K562 (cell line): ENCODE results near the gene CDH18. TPM values are rescaled to one million over a fixed set of nuclear protein-coding genes. Genes with fewer than 3 reads are reported as not detected.

ENCODE experiments used
- ATAC-seq: fragments of 200-7000 bp; cut with Tn5 transposase; 3 replicates; pipeline ENCODE4 v1.9.1; 2020; ENCODE audit warnings: moderate library complexity
- BruUV-seq: library from RNA; stranded (reverse); fragments of 400-500 nt; replicated peaks from 2 replicates; lab custom pipeline; 2021; lab: Mats Ljungman, UMichigan
- CTCF ChIA-PET: fragments of 300-600 bp; formaldehyde crosslinking; extraction: SDS; loops from one replicate; lab custom pipeline; 2021; ENCODE audit warnings: low intra/inter-chr PET ratio; lab: Yijun Ruan, JAX
- POLR2A ChIA-PET: fragments of 300-600, 350-650 bp; sonication (Branson Sonifier 250); formaldehyde crosslinking; extraction: SDS; loops from one replicate; lab custom pipeline; 2021; ENCODE audit warnings: antibody characterized with exemption, inconsistent platforms; lab: Yijun Ruan, JAX
- DNase-seq, 4 experiments: peaks; one replicate each; pipeline versions ENCODE4 v3.0.0 to v3.0.0-alpha.2; 2011 to 2018; ENCODE audit warnings: low spot score in 3 of 4, mixed read lengths in 3 of 4; ENCODE audit errors: extremely low read depth in 1 of 4
- FAIRE-seq: peaks from 2 replicates; lab custom pipeline; 2011; peaks lifted over from hg19 to GRCh38; lab: Jason Lieb, UNC
- H2AFZ ChIP-seq: 2 replicates; pipeline ENCODE4 v1.6.0; 2011; ENCODE audit warnings: low read depth, low read length, control low read depth, inconsistent platforms
- H3K27ac ChIP-seq: fragments of 200-600 bp; 3 replicates; pipeline ENCODE4 v1.8.0; 2011; ENCODE audit warnings: low read depth, mild to moderate bottlenecking, control low read depth, inconsistent platforms, low read length, moderate library complexity, mixed read lengths; ENCODE audit errors: extremely low read depth
- H3K27me3 ChIP-seq, 2 experiments: fragments of 300-600 bp in 1 of 2; 2 replicates in 1 of 2; 3 replicates in 1 of 2; pipeline versions ENCODE4 v1.6.0 to v1.8.0; 2011; ENCODE audit warnings: inconsistent platforms in 2 of 2, low read length in 2 of 2, mild to moderate bottlenecking in 1 of 2, mixed read lengths in 1 of 2, moderate library complexity in 1 of 2; ENCODE audit not compliant: control insufficient read depth in 2 of 2, insufficient read depth in 2 of 2
- H3K36me3 ChIP-seq: fragments of 300-600 bp; 3 replicates; pipeline ENCODE4 v1.8.0; 2011; ENCODE audit warnings: mild to moderate bottlenecking, low read length, inconsistent platforms; ENCODE audit not compliant: control insufficient read depth, insufficient read depth
- H3K4me1 ChIP-seq, 2 experiments: fragments of 200-600 bp in 1 of 2; replicated peaks in 1 of 2; 2 replicates in 1 of 2; 3 replicates in 1 of 2; pipeline versions ENCODE4 v1.5.1 to v1.8.0; 2011; ENCODE audit warnings: inconsistent platforms in 2 of 2, low read length in 2 of 2, mild to moderate bottlenecking in 1 of 2, mixed read lengths in 1 of 2, moderate library complexity in 1 of 2; ENCODE audit not compliant: control insufficient read depth in 2 of 2, insufficient read depth in 2 of 2
- H3K4me2 ChIP-seq: 2 replicates; pipeline ENCODE4 v1.6.1; 2011; ENCODE audit warnings: low read length, control low read depth, inconsistent platforms, mixed read lengths; ENCODE audit not compliant: insufficient read depth
- H3K4me3 ChIP-seq: fragments of 200-600 bp; sonication (generic), shearing (Covaris generic); 2 replicates; pipeline ENCODE4 v1.5.1; 2016; ENCODE audit warnings: control low read depth, inconsistent platforms
- H3K79me2 ChIP-seq: fragments of 200-600 bp; 3 replicates; pipeline ENCODE4 v1.8.0; 2011; ENCODE audit warnings: low read length, inconsistent platforms; ENCODE audit not compliant: control insufficient read depth, insufficient read depth
- H3K9ac ChIP-seq, 2 experiments: 2 replicates each; pipeline versions ENCODE4 v1.6.0 to v1.6.1; 2011; ENCODE audit warnings: low read depth in 2 of 2, low read length in 2 of 2, control low read depth in 1 of 2, inconsistent platforms in 1 of 2, mild to moderate bottlenecking in 1 of 2, mixed read lengths in 1 of 2; ENCODE audit not compliant: insufficient read depth in 1 of 2
- H3K9me1 ChIP-seq: one replicate; pipeline ENCODE4 v1.6.0; 2011; ENCODE audit warnings: inconsistent platforms, mild to moderate bottlenecking, low read length, moderate library complexity; ENCODE audit not compliant: control insufficient read depth, insufficient read depth
- H3K9me3 ChIP-seq: replicated peaks from 2 replicates; pipeline ENCODE4 v1.5.1; 2011; ENCODE audit warnings: low read depth, low read length, inconsistent platforms; ENCODE audit not compliant: control insufficient read depth, insufficient read depth
- H4K20me1 ChIP-seq: replicated peaks from 2 replicates; pipeline ENCODE4 v1.6.1; 2011; ENCODE audit warnings: low read length, inconsistent platforms, mixed read lengths; ENCODE audit not compliant: control insufficient read depth, insufficient read depth
- FOXM1 ChIP-seq, 2 experiments: fragments of 450-650 bp in 1 of 2; sonication (generic) in 1 of 2; formaldehyde crosslinking in 1 of 2; IDR thresholded peaks; 2 replicates each; pipeline versions ENCODE4 v1.6.1 to v1.9.0; 2017 to 2022; ENCODE audit warnings: low read depth in 2 of 2, mild to moderate bottlenecking in 2 of 2, missing genetic modification reagents in 1 of 2, moderate library complexity in 1 of 2
- HCFC1 ChIP-seq: IDR thresholded peaks from 2 replicates; pipeline ENCODE4 v1.6.1; 2012; ENCODE audit warnings: low read depth, low read length, improper control_type of control experiment
- HEY1 ChIP-seq: fragments of 250-450 bp; sonication (Bioruptor Pico); IDR thresholded peaks from 2 replicates; pipeline ENCODE4 v1.5.0; 2020; ENCODE audit warnings: mild to moderate bottlenecking, moderate library complexity, borderline replicate concordance
- MCM2 ChIP-seq: fragments of 450-650 bp; IDR thresholded peaks from 2 replicates; pipeline ENCODE4 v1.6.1; 2017; ENCODE audit warnings: low read depth, mild to moderate bottlenecking
- MTA2 ChIP-seq: fragments of 450-650 bp; IDR thresholded peaks from 2 replicates; pipeline ENCODE4 v1.6.1; 2016; ENCODE audit warnings: low read depth
- RBFOX2 ChIP-seq: fragments of 200-400 bp; formaldehyde crosslinking; IDR thresholded peaks from 2 replicates; pipeline ENCODE4 v1.6.1; 2017; ENCODE audit warnings: low read depth, mild to moderate bottlenecking, low read length, moderate library complexity
- SAFB ChIP-seq: fragments of 200-400 bp; formaldehyde crosslinking; IDR thresholded peaks from 2 replicates; pipeline ENCODE4 v1.6.1; 2017; ENCODE audit warnings: low read depth, low read length, borderline replicate concordance
- SP2 ChIP-seq: IDR thresholded peaks from 2 replicates; pipeline ENCODE4 v1.6.1; 2011; ENCODE audit warnings: mild to moderate bottlenecking, low read depth, low read length, moderate library complexity; ENCODE audit not compliant: poor library complexity, severe bottlenecking; ENCODE audit errors: extremely low read depth
- SUPT5H ChIP-seq: fragments of 450-650 bp; IDR thresholded peaks from 2 replicates; pipeline ENCODE4 v1.6.1; 2016
- U2AF2 ChIP-seq: fragments of 200-400 bp; formaldehyde crosslinking; optimal IDR thresholded peaks from 2 replicates; pipeline ENCODE3; 2017; ENCODE audit warnings: low read depth, mild to moderate bottlenecking, low read length
- ZNF561 ChIP-seq: fragments of 450-650 bp; formaldehyde crosslinking; conservative IDR thresholded peaks from 2 replicates; pipeline ENCODE4 v1.4.0; 2020; ENCODE audit warnings: mild to moderate bottlenecking, moderate library complexity
- ZNF766 ChIP-seq: fragments of 200-800 bp; sonication (Bioruptor generic); conservative IDR thresholded peaks from 2 replicates; pipeline ENCODE4 v1.6.1; 2016; ENCODE audit warnings: missing genetic modification characterization, missing compliant biosample characterization
- ZZZ3 ChIP-seq: fragments of 450-650 bp; IDR thresholded peaks from 2 replicates; pipeline ENCODE4 v1.6.1; 2016; ENCODE audit warnings: antibody characterized with exemption, mild to moderate bottlenecking, moderate library complexity
- WGBS: fragments of 100-300 bp; shearing (Covaris generic); methylation state at CpG from one replicate; pipeline ENCODE4 v1.1.6; 2016; ENCODE audit warnings: low coverage, mixed read lengths; ENCODE audit not compliant: insufficient coverage; ENCODE audit errors: missing lambda C conversion rate; 5-methylcytosine and 5-hydroxymethylcytosine counted together
- in situ Hi-C: fragments of 300-500 bp; cut with MboI; formaldehyde crosslinking; loops from 4 replicates; pipeline ENCODE4 v1.15.0; 2018; ENCODE audit warnings: inconsistent platforms, mixed read lengths
- intact Hi-C: fragments of 100-400 bp; cut with micrococcal nuclease; formaldehyde crosslinking; loops from 2 replicates; pipeline ENCODE4 v1.14.2; 2022
- polyA plus RNA-seq, 8 experiments: library from polyadenylated mRNA; depleted of rRNA in 4 of 8; stranded (reverse) in 5 of 8; unstranded in 3 of 8; fragments of >200 nt; fragmentation: Nextera tagmentation in 2 of 8; fragmentation: Illumina TruSeq in 1 of 8; extraction: Ambion mirVana in 2 of 8; extraction: Trizol in 1 of 8; gene quantifications; 2 replicates each; pipeline versions ENCODE4 v1.2.1 to v1.2.3, GENCODE V29; 2011 to 2014; ENCODE audit warnings: inconsistent platforms in 1 of 8, missing spikeins in 1 of 8
- total RNA-seq, 7 experiments: library from RNA; depleted of rRNA in 6 of 7; stranded (reverse); fragments of >200 nt in 6 of 7; fragmentation: Illumina TruSeq in 2 of 7; extraction: Trizol in 2 of 7; gene quantifications; 2 replicates each; pipeline versions ENCODE4 v1.2.1 to v1.2.3, GENCODE V29; 2011 to 2021; ENCODE audit warnings: low replicate concordance in 1 of 7
- TF ChIP-seq, protein P1 (sequence below): fragments of 200-800 bp; sonication (Bioruptor generic); IDR thresholded peaks from 2 replicates; pipeline ENCODE4 v1.6.1; 2017; ENCODE audit warnings: missing genetic modification characterization, missing compliant biosample characterization
- TF ChIP-seq, protein P2 (sequence below), 3 experiments: IDR thresholded peaks in 2 of 3; conservative IDR thresholded peaks in 1 of 3; 2 replicates each; pipeline ENCODE4 v1.5.1; 2011 to 2012; ENCODE audit warnings: low read length in 3 of 3, mild to moderate bottlenecking in 3 of 3, control low read depth in 2 of 3, improper control_type of control experiment in 1 of 3, inconsistent platforms in 1 of 3, low read depth in 1 of 3, mixed read lengths in 1 of 3, moderate library complexity in 1 of 3; ENCODE audit not compliant: insufficient read depth in 2 of 3
- TF ChIP-seq, protein P3 (sequence below): fragments of 250-450 bp; sonication (Bioruptor Pico); IDR thresholded peaks from 2 replicates; pipeline ENCODE4 v1.4.0; 2020; ENCODE audit warnings: mild to moderate bottlenecking, moderate library complexity, borderline replicate concordance

CDH18 gene
- total and polyA plus RNA-seq, 9 of the 15 experiments (the other 6 are each of a cell fraction or from before 2014, with no cell fraction given) = 0.18 to 1.4 (median 0.31) TPM

DNA sequence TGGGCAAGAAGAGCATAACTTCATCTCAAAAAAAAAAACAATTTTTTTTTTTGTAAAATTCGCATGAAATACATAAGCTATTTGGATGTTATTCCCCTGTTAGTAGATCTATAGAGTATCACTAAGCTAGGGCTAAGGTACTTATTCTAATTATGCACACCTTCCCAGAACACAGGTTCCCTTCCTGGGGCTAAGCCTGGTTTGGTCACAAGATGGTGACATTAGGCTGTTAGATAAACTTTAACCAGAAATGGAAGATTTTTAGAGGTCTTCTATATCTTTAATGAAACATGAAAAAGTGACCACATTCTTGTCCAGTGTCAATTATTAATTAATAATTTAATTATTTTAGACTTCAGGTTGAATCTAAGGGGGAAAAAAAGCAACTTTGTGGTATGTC lies 433.5 kb downstream of the CDH18 start (continued):
- TF ChIP-seq ZZZ3 = no peak
- no peak for TF ChIP-seq HEY1 (CRISPR knock-in tag)
- TF ChIP-seq ZNF561 (CRISPR knock-in tag) = no peak

DNA sequence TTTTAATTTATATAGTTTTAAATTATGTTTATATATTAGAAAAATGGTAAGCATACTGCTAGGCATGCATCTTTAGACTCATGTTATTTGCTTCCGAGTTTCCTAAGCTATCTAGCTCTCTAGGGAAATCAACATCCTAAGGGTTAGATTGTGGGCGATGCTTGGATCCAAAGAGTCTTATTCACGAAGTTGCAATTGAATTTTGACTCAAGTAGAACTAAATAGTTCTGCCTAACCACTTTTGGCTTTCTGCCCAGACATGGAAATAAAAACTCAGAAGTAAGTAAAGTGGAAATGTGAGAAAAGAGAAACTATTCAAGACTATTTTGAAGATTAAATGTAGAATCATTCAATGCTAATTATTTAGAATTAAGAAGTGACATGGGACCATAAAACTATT lies 440.4 kb downstream of the CDH18 start:
- no peak for FAIRE-seq
- WGBS = 0% methylated on average over 3 of the region's 3 CpGs
- no TSS peak for BruUV-seq
- Histone ChIP-seq H3K4me2 (no peak overlapping the region), H3K27ac (no peak overlapping the region), H3K36me3 (no peaks in the 10 kb centered on the region), H2AFZ (no peak overlapping the region), H3K79me2 (no peaks in the 10 kb centered on the region), H3K4me1 (no peaks in the 10 kb centered on the region), H4K20me1 (no peaks in the 10 kb centered on the region), H3K9me1 (no peaks in the 10 kb centered on the region), H3K9me3 (no peaks in the 10 kb centered on the region; the same call in 1 of the 2 replicates), H3K9ac (no peak overlapping the region), H3K4me3 (no peak overlapping the region), H3K27me3 (no peaks in the 10 kb centered on the region)
- intact Hi-C loops = no loop called here
- ChIA-PET POLR2A (no interaction called here), CTCF (no interaction called here)
- no peak for DNase-seq
- no peak for ATAC-seq
- in situ Hi-C loops = no loop called here
- TF ChIP-seq RBFOX2 = no peak
- TF ChIP-seq U2AF2 = no peak
- TF ChIP-seq SUPT5H = no peak
- TF ChIP-seq, protein P1, sequence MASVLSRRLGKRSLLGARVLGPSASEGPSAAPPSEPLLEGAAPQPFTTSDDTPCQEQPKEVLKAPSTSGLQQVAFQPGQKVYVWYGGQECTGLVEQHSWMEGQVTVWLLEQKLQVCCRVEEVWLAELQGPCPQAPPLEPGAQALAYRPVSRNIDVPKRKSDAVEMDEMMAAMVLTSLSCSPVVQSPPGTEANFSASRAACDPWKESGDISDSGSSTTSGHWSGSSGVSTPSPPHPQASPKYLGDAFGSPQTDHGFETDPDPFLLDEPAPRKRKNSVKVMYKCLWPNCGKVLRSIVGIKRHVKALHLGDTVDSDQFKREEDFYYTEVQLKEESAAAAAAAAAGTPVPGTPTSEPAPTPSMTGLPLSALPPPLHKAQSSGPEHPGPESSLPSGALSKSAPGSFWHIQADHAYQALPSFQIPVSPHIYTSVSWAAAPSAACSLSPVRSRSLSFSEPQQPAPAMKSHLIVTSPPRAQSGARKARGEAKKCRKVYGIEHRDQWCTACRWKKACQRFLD (CRISPR knock-in tag) = no peak
- TF ChIP-seq SAFB = no peak
- no peak for TF ChIP-seq HCFC1
- TF ChIP-seq, protein P2, sequence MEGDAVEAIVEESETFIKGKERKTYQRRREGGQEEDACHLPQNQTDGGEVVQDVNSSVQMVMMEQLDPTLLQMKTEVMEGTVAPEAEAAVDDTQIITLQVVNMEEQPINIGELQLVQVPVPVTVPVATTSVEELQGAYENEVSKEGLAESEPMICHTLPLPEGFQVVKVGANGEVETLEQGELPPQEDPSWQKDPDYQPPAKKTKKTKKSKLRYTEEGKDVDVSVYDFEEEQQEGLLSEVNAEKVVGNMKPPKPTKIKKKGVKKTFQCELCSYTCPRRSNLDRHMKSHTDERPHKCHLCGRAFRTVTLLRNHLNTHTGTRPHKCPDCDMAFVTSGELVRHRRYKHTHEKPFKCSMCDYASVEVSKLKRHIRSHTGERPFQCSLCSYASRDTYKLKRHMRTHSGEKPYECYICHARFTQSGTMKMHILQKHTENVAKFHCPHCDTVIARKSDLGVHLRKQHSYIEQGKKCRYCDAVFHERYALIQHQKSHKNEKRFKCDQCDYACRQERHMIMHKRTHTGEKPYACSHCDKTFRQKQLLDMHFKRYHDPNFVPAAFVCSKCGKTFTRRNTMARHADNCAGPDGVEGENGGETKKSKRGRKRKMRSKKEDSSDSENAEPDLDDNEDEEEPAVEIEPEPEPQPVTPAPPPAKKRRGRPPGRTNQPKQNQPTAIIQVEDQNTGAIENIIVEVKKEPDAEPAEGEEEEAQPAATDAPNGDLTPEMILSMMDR (IDR thresholded peaks at IDR 0.05 in 2 of 3, conservative IDR thresholded peaks at IDR 0.05 in 1 of 3; ENCODE audit: insufficient read depth in 2 of 3, low read depth in 1 of 3, low read length in 3 of 3) = no peak
- no peak for TF ChIP-seq ZNF766
- TF ChIP-seq, protein P3, sequence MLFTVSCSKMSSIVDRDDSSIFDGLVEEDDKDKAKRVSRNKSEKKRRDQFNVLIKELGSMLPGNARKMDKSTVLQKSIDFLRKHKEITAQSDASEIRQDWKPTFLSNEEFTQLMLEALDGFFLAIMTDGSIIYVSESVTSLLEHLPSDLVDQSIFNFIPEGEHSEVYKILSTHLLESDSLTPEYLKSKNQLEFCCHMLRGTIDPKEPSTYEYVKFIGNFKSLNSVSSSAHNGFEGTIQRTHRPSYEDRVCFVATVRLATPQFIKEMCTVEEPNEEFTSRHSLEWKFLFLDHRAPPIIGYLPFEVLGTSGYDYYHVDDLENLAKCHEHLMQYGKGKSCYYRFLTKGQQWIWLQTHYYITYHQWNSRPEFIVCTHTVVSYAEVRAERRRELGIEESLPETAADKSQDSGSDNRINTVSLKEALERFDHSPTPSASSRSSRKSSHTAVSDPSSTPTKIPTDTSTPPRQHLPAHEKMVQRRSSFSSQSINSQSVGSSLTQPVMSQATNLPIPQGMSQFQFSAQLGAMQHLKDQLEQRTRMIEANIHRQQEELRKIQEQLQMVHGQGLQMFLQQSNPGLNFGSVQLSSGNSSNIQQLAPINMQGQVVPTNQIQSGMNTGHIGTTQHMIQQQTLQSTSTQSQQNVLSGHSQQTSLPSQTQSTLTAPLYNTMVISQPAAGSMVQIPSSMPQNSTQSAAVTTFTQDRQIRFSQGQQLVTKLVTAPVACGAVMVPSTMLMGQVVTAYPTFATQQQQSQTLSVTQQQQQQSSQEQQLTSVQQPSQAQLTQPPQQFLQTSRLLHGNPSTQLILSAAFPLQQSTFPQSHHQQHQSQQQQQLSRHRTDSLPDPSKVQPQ (CRISPR knock-in tag) = no peak
- TF ChIP-seq MCM2 = no peak
- no peak for TF ChIP-seq FOXM1 (IDR thresholded peaks at IDR 0.05; ENCODE audit: low read depth)
- TF ChIP-seq FOXM1 (CRISPR knock-in tag; IDR thresholded peaks at IDR 0.05; ENCODE audit: low read depth) = no peak
- TF ChIP-seq MTA2 = no peak
- no peak for TF ChIP-seq SP2
